Urinary bladder (tissue), 4 donors: ENCODE results near the gene ARPC4. TPM values are rescaled to one million over a fixed set of nuclear protein-coding genes. Genes with fewer than 3 reads are reported as not detected.

ENCODE experiments used
- DNase-seq: peaks from one replicate; pipeline ENCODE4 v3.0.0-alpha.2; 2015; ENCODE audit errors: extremely low spot score
- H3K27ac ChIP-seq: one replicate; pipeline ENCODE4 v1.5.1; 2013; ENCODE audit warnings: low read depth, mild to moderate bottlenecking, moderate library complexity
- H3K36me3 ChIP-seq: one replicate; pipeline ENCODE4 v1.6.1; 2013; ENCODE audit warnings: mild to moderate bottlenecking, moderate library complexity; ENCODE audit not compliant: insufficient read depth
- H3K4me1 ChIP-seq: one replicate; pipeline ENCODE4 v1.6.1; 2013; ENCODE audit warnings: mild to moderate bottlenecking, moderate library complexity; ENCODE audit not compliant: insufficient read depth
- H3K4me3 ChIP-seq: one replicate; pipeline ENCODE4 v1.5.1; 2013; ENCODE audit warnings: low read depth, low read length
- WGBS: extraction: QIAGEN DNeasy Blood & Tissue Kit; methylation state at CpG from one replicate; pipeline ENCODE4 v1.1.7; 2013; 5-methylcytosine and 5-hydroxymethylcytosine counted together
- polyA plus RNA-seq: library from polyadenylated mRNA; stranded (reverse); fragments of 200-250 nt; gene quantifications from one replicate; pipeline ENCODE4 v1.2.3, GENCODE V29; 2013
- total RNA-seq: library from RNA; depleted of rRNA; stranded (reverse); fragments of >200 nt; gene quantifications from one replicate; pipeline ENCODE4 v1.2.3, GENCODE V29; 2014
- donor health status: healthy with polysubstance abuse.
- donor health status: healthy.

The ARPC4 gene
- total and polyA plus RNA-seq, 2 donors, result 75.6 to 128 TPM

GRCh38 chr3:9778143-9779074 lies 14.5 kb upstream of the ARPC4 start:
- DNase-seq, result no peak
- WGBS, result 76% methylated on average over 5 of the region's 5 CpGs
- peaks cover 3% of the 10 kb centered on the region for H3K36me3 ChIP-seq
- no peak overlapping the region for H3K27ac ChIP-seq
- H3K4me3 ChIP-seq, result no peak overlapping the region
- H3K4me1 ChIP-seq, result no peaks in the 10 kb centered on the region

- H3K4me1 ChIP-seq, result no peaks in the 10 kb centered on the region
- no peak for DNase-seq
- H3K27ac ChIP-seq, result no peak overlapping the region
- H3K4me3 ChIP-seq, result no peak overlapping the region
- 82% methylated on average over 6 of the region's 6 CpGs for WGBS
- H3K36me3 ChIP-seq, result peaks cover 3% of the 10 kb centered on the region
Observed at GRCh38 chr3:9779075-9779593, 13.7 kb upstream of the ARPC4 start.

- no peaks in the 10 kb centered on the region for H3K4me1 ChIP-seq
- no peak overlapping the region for H3K27ac ChIP-seq
- DNase-seq, result no peak
- WGBS, result 80% methylated on average over 8 of the region's 8 CpGs
- H3K36me3 ChIP-seq, result peaks cover 3% of the 10 kb centered on the region
- H3K4me3 ChIP-seq, result no peak overlapping the region
Observed at GRCh38 chr3:9779721-9780457, 13.0 kb upstream of the ARPC4 start.

- Histone ChIP-seq H3K36me3 (peaks cover 4% of the 10 kb centered on the region), H3K27ac (peak overlapping the region; percentile 3), H3K4me1 (no peaks in the 10 kb centered on the region), H3K4me3 (no peak overlapping the region)
- no peak for DNase-seq
- 85% methylated on average over 10 of the region's 10 CpGs for WGBS
Observed at GRCh38 chr3:9780458-9780812, 12.4 kb upstream of the ARPC4 start.

DNA sequence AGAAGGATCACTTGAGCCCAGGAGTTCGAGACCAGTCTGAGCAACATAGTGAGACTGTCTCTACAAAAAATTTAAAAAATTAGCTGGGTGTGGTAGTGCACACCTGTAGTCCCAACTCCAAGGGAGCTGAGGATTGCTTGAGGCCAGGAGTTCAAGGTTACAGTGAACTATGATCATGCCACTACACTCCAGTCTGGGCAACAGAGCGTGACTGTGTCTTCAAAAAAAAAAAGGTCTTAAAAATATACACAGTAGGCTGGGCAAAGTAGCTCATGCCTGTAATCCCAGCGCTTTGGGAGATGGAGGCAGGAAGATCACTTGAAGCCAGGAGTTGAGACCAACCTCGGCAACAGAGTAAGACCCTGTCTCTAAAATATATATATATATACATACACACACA lies 12.0 kb upstream of the ARPC4 start:
- WGBS, result 89% methylated on average over 4 of the region's 4 CpGs
- DNase-seq, result no peak
- H3K27ac ChIP-seq, result no peak overlapping the region
- H3K36me3 ChIP-seq, result peaks cover 5% of the 10 kb centered on the region
- no peak overlapping the region for H3K4me3 ChIP-seq
- no peaks in the 10 kb centered on the region for H3K4me1 ChIP-seq

GRCh38 chr3:9781551-9781950 lies 11.3 kb upstream of the ARPC4 start:
- Histone ChIP-seq H3K4me1 (no peaks in the 10 kb centered on the region), H3K27ac (no peak overlapping the region), H3K4me3 (no peak overlapping the region), H3K36me3 (peaks cover 5% of the 10 kb centered on the region)
- DNase-seq, result no peak
- 88% methylated on average over 1 of the region's 1 CpG for WGBS

GRCh38 chr3:9781978-9782603 lies 10.8 kb upstream of the ARPC4 start:
- peaks cover 6% of the 10 kb centered on the region for H3K36me3 ChIP-seq
- WGBS, result 77% methylated on average over 3 of the region's 3 CpGs
- no peak overlapping the region for H3K4me3 ChIP-seq

DNA sequence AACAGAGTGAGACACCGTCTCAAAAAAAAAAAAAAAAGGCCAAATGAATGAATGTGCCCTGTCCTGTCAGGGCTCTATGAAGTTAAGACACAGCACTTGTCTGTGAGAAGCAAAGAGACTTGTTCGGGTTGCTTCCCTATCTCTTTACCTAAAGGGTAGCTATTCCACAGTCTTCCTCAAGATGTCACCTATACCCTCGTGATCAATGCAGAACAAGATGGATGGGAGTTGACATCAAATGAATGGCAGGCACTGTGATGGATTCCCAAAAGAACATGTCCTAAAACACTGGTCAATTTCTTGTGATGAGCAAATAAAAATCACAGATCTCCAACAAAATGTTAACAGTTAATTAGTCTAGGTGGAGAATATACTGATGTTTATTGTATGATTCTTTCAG lies 10.1 kb upstream of the ARPC4 start:
- 64% methylated on average over 3 of the region's 3 CpGs for WGBS
- Histone ChIP-seq H3K4me1 (no peaks in the 10 kb centered on the region), H3K4me3 (no peak overlapping the region), H3K36me3 (peaks cover 9% of the 10 kb centered on the region), H3K27ac (no peak overlapping the region)
- no peak for DNase-seq

More at GRCh38 chr3:9781978-9782603, 10.8 kb upstream of the ARPC4 start:
- Histone ChIP-seq H3K4me1 (no peaks in the 10 kb centered on the region), H3K27ac (no peak overlapping the region)
- no peak for DNase-seq

GRCh38 chr3:9783954-9784353 lies 8.9 kb upstream of the ARPC4 start:
- H3K4me1 ChIP-seq, result no peaks in the 10 kb centered on the region
- H3K27ac ChIP-seq, result no peak overlapping the region
- H3K36me3 ChIP-seq, result peaks cover 9% of the 10 kb centered on the region
- no peak overlapping the region for H3K4me3 ChIP-seq
- no peak for DNase-seq
- 91% methylated on average over 14 of the region's 14 CpGs for WGBS

- DNase-seq, result no peak
- Histone ChIP-seq H3K27ac (no peak overlapping the region), H3K4me3 (no peak overlapping the region), H3K36me3 (peaks cover 10% of the 10 kb centered on the region), H3K4me1 (no peaks in the 10 kb centered on the region)
- WGBS, result 95% methylated on average over 4 of the region's 4 CpGs
Observed at GRCh38 chr3:9784965-9785364, 7.9 kb upstream of the ARPC4 start.

GRCh38 chr3:9785602-9786001 lies 7.3 kb upstream of the ARPC4 start:
- no peak for DNase-seq
- H3K4me1 ChIP-seq, result no peaks in the 10 kb centered on the region
- H3K36me3 ChIP-seq, result peaks cover 10% of the 10 kb centered on the region
- 76% methylated on average over 7 of the region's 7 CpGs for WGBS
- no peak overlapping the region for H3K4me3 ChIP-seq
- H3K27ac ChIP-seq, result no peak overlapping the region

GRCh38 chr3:9786209-9786739 lies 6.6 kb upstream of the ARPC4 start:
- Histone ChIP-seq H3K36me3 (peaks cover 7% of the 10 kb centered on the region), H3K4me3 (no peak overlapping the region), H3K4me1 (no peaks in the 10 kb centered on the region), H3K27ac (no peak overlapping the region)
- DNase-seq, result no peak
- 89% methylated on average over 7 of the region's 7 CpGs for WGBS
